D721Med (cell line): ENCODE results near the gene EPB41L3.
A peak's percentile ranks its signal among the peaks of the same experiment; 100 is the strongest.

Experiments used
- DNase-seq: peaks from one replicate; pipeline ENCODE4 v3.0.0; 2011; ENCODE audit warnings: low spot score; ENCODE audit not compliant: insufficient read length
- FAIRE-seq: peaks from 2 replicates; lab custom pipeline; 2011; peaks lifted over from hg19 to GRCh38; lab: Jason Lieb, UNC
- TF ChIP-seq, protein P1 (sequence below): IDR thresholded peaks from 2 replicates; pipeline ENCODE4 v1.5.1; 2012; ENCODE audit warnings: mild to moderate bottlenecking, control low read depth; ENCODE audit not compliant: insufficient read depth; ENCODE audit errors: missing control alignments

Gene EPB41L3

GRCh38 chr18:5520464-5520863, 23.3 kb downstream of the EPB41L3 start:
- TF ChIP-seq, protein P1, sequence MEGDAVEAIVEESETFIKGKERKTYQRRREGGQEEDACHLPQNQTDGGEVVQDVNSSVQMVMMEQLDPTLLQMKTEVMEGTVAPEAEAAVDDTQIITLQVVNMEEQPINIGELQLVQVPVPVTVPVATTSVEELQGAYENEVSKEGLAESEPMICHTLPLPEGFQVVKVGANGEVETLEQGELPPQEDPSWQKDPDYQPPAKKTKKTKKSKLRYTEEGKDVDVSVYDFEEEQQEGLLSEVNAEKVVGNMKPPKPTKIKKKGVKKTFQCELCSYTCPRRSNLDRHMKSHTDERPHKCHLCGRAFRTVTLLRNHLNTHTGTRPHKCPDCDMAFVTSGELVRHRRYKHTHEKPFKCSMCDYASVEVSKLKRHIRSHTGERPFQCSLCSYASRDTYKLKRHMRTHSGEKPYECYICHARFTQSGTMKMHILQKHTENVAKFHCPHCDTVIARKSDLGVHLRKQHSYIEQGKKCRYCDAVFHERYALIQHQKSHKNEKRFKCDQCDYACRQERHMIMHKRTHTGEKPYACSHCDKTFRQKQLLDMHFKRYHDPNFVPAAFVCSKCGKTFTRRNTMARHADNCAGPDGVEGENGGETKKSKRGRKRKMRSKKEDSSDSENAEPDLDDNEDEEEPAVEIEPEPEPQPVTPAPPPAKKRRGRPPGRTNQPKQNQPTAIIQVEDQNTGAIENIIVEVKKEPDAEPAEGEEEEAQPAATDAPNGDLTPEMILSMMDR: no peak
- DNase-seq: no peak
- no peak for FAIRE-seq

GRCh38 chr18:5519448-5520298, 24.1 kb downstream of the EPB41L3 start:
- no peak for DNase-seq

GRCh38 chr18:5518899-5519371, 24.9 kb downstream of the EPB41L3 start:
- no peak for FAIRE-seq
- TF ChIP-seq, protein P1: no peak
- no peak for DNase-seq

More at GRCh38 chr18:5519448-5520298, 24.1 kb downstream of the EPB41L3 start:
- FAIRE-seq: peak; percentile 83
- TF ChIP-seq, protein P1: no peak

GRCh38 chr18:5518179-5518770, 25.5 kb downstream of the EPB41L3 start:
- no peak for FAIRE-seq
- no peak for DNase-seq
- TF ChIP-seq, protein P1: no peak

GRCh38 chr18:5516841-5517240, 27.0 kb downstream of the EPB41L3 start:
- peak; percentile 95 for FAIRE-seq
- TF ChIP-seq, protein P1: no peak
- DNase-seq: no peak

DNA sequence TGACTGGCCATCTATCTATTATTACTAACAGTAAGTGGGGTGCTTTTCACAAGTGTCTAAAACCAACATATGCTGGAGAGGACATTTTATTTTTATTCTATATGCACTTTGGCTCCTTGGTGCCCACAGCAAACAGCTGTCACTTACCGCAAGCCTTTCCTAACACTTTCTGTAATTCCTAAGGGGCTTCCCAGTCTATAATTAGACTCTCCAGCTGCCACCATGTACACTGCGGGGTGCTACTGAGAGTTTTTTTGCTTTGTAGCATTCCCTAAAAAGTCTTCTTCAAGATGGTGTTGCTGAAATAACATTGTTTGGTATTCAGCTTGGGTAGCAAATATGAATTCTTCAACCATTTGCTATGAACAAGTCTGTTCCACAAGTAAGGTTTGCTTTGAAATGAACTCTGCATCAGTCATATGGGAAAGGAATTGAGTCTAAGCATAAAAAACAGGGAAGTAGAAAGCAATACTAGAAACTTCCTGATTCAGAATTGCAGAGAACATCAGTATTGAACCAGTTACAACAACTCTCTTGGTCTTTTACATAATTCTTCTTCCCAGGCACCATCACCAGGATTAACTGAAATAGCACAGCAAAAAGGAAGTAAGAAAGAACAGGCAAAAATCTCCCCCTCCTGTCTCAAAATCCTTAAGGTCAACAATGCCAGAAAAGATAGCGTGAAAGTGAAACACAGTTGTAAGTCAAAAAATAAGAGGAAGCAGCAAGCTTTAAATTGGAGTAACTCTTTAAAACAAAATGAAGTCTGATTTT, 28.6 kb downstream of the EPB41L3 start:
- TF ChIP-seq, protein P1: no peak
- DNase-seq (no peak), FAIRE-seq (peak; percentile 95)
